Pulmonary artery endothelial cell (primary cell): Measurements from ENCODE around the gene PYGM. TPM values are rescaled to one million over a fixed set of nuclear protein-coding genes. Genes with fewer than 3 reads are reported as not detected.
"Not testable (repeated sequence)": the region's sequence is repeated elsewhere in the genome, so short reads cannot be mapped to it uniquely, and the experiment has no call there.

Experiments used
- DNase-seq: peaks from one replicate; pipeline ENCODE4 v3.0.0-alpha.2; 2011; ENCODE audit warnings: low read depth, low spot score
- total RNA-seq: library from RNA; depleted of rRNA; stranded (reverse); fragments of >200 nt; gene quantifications from 2 replicates; pipeline ENCODE4 v1.2.3, GENCODE V29; 2014

Gene PYGM
- total RNA-seq, 1 donor from 2014 or later = 0.13 TPM

- DNase-seq = no peak
Measured at GRCh38 chr11:64718084-64718779, 41.5 kb downstream of the PYGM start.

- no peak for DNase-seq
Measured at GRCh38 chr11:64717268-64717578, 42.6 kb downstream of the PYGM start.

- DNase-seq = no peak
Measured at GRCh38 chr11:64716473-64717267, 43.1 kb downstream of the PYGM start.

- DNase-seq = no peak
Measured at GRCh38 chr11:64715756-64716472, 43.9 kb downstream of the PYGM start.

GRCh38 chr11:64715110-64715509 lies 44.7 kb downstream of the PYGM start:
- DNase-seq = no peak

GRCh38 chr11:64714666-64715065 lies 45.1 kb downstream of the PYGM start:
- DNase-seq = no peak

GRCh38 chr11:64713781-64714363 lies 45.9 kb downstream of the PYGM start:
- DNase-seq = no peak

- DNase-seq = no peak
Measured at GRCh38 chr11:64713016-64713707, 46.6 kb downstream of the PYGM start.

GRCh38 chr11:64712430-64713015 lies 47.3 kb downstream of the PYGM start:
- DNase-seq = no peak

GRCh38 chr11:64711956-64712362 lies 47.8 kb downstream of the PYGM start:
- no peak for DNase-seq

GRCh38 chr11:64711138-64711955 lies 48.4 kb downstream of the PYGM start:
- no peak for DNase-seq

GRCh38 chr11:64710418-64711137 lies 49.2 kb downstream of the PYGM start:
- no peak for DNase-seq

GRCh38 chr11:64705501-64705900 lies 54.3 kb downstream of the PYGM start:
- DNase-seq = no peak

GRCh38 chr11:64703048-64703447 lies 56.7 kb downstream of the PYGM start:
- DNase-seq = no peak

GRCh38 chr11:64701956-64702355 lies 57.8 kb downstream of the PYGM start:
- DNase-seq = not testable (repeated sequence)

- DNase-seq = no peak
Measured at GRCh38 chr11:64698427-64698826, 61.3 kb downstream of the PYGM start.

- DNase-seq = no peak
Measured at GRCh38 chr11:64697663-64698375, 62.0 kb downstream of the PYGM start.
